HG02798 (cell line): ENCODE data around the gene WDR91.

Experiments used
- ATAC-seq: cut with Tn5 transposase; IDR thresholded peaks from one replicate; pipeline ENCODE4 v1.9.1; 2021; ENCODE audit warnings: mild to moderate bottlenecking; ENCODE audit not compliant: unreplicated experiment, poor library complexity

The WDR91 gene

GRCh38 chr7:135211179-135211945, at the start of gene WDR91:
WDR91 (minus strand) TSS chr7:135211526; CDS start chr7:135211502, 24 bp downstream.
- ATAC-seq, result peak; percentile 90

- ATAC-seq, result no peak
Observed at GRCh38 chr7:135260470-135260869, 49.1 kb upstream of the WDR91 start.

GRCh38 chr7:135259702-135260101, 48.4 kb upstream of the WDR91 start:
- no peak for ATAC-seq

- no peak for ATAC-seq
Observed at GRCh38 chr7:135258585-135258984, 47.3 kb upstream of the WDR91 start.

- no peak for ATAC-seq
Observed at GRCh38 chr7:135257790-135258189, 46.5 kb upstream of the WDR91 start.

GRCh38 chr7:135253851-135254771, 42.8 kb upstream of the WDR91 start:
- no peak for ATAC-seq

- peak; percentile 40 for ATAC-seq
Observed at GRCh38 chr7:135251496-135252391, 40.4 kb upstream of the WDR91 start.

GRCh38 chr7:135248546-135248945, 37.2 kb upstream of the WDR91 start:
- no peak for ATAC-seq

GRCh38 chr7:135247746-135248471, 36.6 kb upstream of the WDR91 start:
- no peak for ATAC-seq

- no peak for ATAC-seq
Observed at GRCh38 chr7:135246191-135246825, 35.0 kb upstream of the WDR91 start.

GRCh38 chr7:135245226-135246190, 34.2 kb upstream of the WDR91 start:
- no peak for ATAC-seq

- ATAC-seq, result no peak
Observed at GRCh38 chr7:135242096-135242684, 30.9 kb upstream of the WDR91 start.

GRCh38 chr7:135240441-135240840, 29.1 kb upstream of the WDR91 start:
- no peak for ATAC-seq

- no peak for ATAC-seq
Observed at GRCh38 chr7:135239263-135239662, 27.9 kb upstream of the WDR91 start.

- no peak for ATAC-seq
Observed at GRCh38 chr7:135238112-135238744, 26.9 kb upstream of the WDR91 start.

GRCh38 chr7:135236727-135237126, 25.4 kb upstream of the WDR91 start:
- ATAC-seq, result peak; percentile 79

GRCh38 chr7:135235841-135236240, 24.5 kb upstream of the WDR91 start:
- ATAC-seq, result no peak
